SK-N-MC (cell line): ENCODE data around the gene PHF2.

Experiments
- DNase-seq: peaks from one replicate; pipeline ENCODE4 v3.0.0-alpha.2; 2011; ENCODE audit warnings: low read depth, low spot score
- H3K27ac ChIP-seq: fragments of 200-600 bp; sonication (generic); 2 replicates; pipeline ENCODE4 v1.5.1; 2016; ENCODE audit warnings: mixed run types
- H3K36me3 ChIP-seq: fragments of 200-600 bp; sonication (generic); 2 replicates; pipeline ENCODE4 v1.6.1; 2017; ENCODE audit warnings: antibody characterized with exemption, low read length, mixed read lengths; ENCODE audit not compliant: insufficient read depth
- H3K4me3 ChIP-seq: fragments of 200-600 bp; sonication (generic); 2 replicates; pipeline ENCODE4 v1.5.1; 2016
- H3K9ac ChIP-seq: fragments of 200-600 bp; sonication (generic); 2 replicates; pipeline ENCODE4 v1.8.0; 2017; ENCODE audit warnings: mixed run types, mixed read lengths; ENCODE audit not compliant: insufficient read length
- H3K9me3 ChIP-seq: fragments of 200-600 bp; sonication (generic); 2 replicates; pipeline ENCODE4 v1.6.1; 2017; ENCODE audit warnings: low read depth, mild to moderate bottlenecking, antibody characterized with exemption, low read length, moderate library complexity, mixed read lengths
- EZH2 ChIP-seq: fragments of 200-600 bp; sonication (generic); IDR thresholded peaks from one replicate; pipeline ENCODE4 v1.6.1; 2017; ENCODE audit warnings: antibody characterized with exemption
- FOXP2 ChIP-seq: optimal IDR thresholded peaks from 2 replicates; pipeline ENCODE3; 2011; ENCODE audit warnings: mild to moderate bottlenecking, moderate library complexity; ENCODE audit not compliant: insufficient read depth; ENCODE audit errors: extremely low read length, control extremely low read depth
- POLR2AphosphoS5 ChIP-seq: IDR thresholded peaks from 2 replicates; pipeline ENCODE4 v1.6.1; 2012; ENCODE audit warnings: mild to moderate bottlenecking, low read depth, low read length, borderline replicate concordance

The PHF2 gene

GRCh38 chr9:93674580-93675335 lies 98.4 kb downstream of the PHF2 start:
- no peak overlapping the region for H3K9ac ChIP-seq
- no peak for DNase-seq
- no peaks in the 10 kb centered on the region; the same call in 1 of the 2 replicates for H3K36me3 ChIP-seq
- TF ChIP-seq POLR2AphosphoS5 (no peak), FOXP2 (no peak), EZH2 (no peak)
- no peak overlapping the region for H3K4me3 ChIP-seq
- H3K9me3 ChIP-seq = no peaks in the 10 kb centered on the region
- H3K27ac ChIP-seq = no peak overlapping the region

DNA sequence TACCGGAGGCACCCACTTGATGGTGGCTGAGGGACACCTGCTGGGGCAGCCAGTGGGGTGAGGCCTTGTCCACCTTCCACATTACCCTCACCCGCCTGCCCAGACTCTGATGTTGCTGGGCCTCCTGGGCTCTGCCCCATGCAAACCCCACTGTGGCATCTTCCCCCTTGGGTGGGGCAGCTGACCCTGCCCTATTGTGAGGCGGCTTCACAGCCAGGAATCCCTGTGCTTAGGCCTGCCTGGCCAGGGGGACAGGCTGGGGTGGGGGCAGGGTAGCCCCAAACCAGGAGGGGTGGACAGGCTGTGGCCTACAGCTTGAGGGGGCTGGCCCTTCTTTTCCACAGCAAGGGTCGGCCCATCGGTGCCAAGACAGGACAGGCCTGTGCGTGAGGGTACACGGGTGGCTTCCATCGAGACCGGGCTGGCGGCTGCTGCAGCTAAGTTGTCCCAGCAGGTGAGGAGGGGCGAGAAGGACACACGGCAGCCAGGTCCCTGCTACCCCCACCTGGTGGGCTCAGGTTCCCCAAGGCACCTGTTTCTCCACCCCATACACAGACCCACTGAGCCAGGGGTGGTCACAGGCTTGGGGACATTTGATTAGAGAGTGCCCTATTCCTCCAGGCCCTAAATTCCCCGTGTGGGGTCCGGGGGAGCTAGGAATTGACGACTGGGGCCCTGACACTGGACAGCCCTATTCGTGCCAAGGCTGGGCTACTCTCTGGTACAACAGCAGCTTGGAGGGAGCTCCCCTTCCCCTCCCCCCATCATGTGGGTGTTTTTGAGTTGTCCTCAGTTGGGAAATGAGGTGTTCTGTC lies 99.2 kb downstream of the PHF2 start:
- H3K27ac ChIP-seq = no peak overlapping the region
- H3K4me3 ChIP-seq = no peak overlapping the region
- no peak for TF ChIP-seq POLR2AphosphoS5
- H3K9me3 ChIP-seq = no peaks in the 10 kb centered on the region
- no peaks in the 10 kb centered on the region; the same call in 1 of the 2 replicates for H3K36me3 ChIP-seq
- DNase-seq = no peak
- H3K9ac ChIP-seq = no peak overlapping the region

DNA sequence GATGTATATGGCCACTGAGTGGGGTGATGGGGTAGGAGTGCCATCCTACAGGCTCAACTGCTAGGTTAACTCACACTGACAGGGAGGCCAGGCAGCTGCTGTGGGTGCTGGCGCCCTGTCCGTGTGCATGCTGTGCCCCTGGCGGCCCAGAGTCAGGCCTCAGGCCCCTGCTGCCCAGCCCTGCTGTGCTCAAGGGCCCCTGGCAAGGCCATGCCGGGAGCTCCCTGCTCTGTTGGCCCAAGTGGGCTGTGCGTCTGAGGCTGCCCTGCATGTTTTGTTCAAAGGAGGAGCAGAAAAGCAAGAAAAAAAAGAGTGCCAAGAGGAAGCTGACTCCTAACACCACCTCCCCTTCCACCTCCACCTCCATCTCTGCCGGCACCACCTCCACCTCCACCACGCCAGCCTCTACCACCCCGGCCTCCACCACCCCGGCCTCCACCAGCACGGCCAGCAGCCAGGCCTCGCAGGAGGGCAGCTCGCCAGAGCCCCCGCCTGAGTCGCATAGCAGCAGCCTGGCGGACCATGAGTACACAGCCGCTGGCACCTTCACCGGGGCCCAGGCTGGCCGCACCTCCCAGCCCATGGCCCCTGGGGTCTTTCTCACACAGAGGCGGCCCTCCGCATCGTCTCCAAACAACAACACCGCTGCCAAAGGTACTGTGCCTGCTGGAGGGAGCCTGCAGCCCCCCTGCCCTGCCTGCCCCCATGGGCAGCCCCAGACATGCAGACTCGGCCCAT lies 100.1 kb downstream of the PHF2 start:
- DNase-seq = no peak
- Histone ChIP-seq H3K9me3 (no peaks in the 10 kb centered on the region), H3K27ac (no peak overlapping the region), H3K36me3 (no peaks in the 10 kb centered on the region; the same call in 1 of the 2 replicates), H3K9ac (no peak overlapping the region), H3K4me3 (no peak overlapping the region)
- TF ChIP-seq EZH2 (no peak), POLR2AphosphoS5 (no peak), FOXP2 (no peak)

DNA sequence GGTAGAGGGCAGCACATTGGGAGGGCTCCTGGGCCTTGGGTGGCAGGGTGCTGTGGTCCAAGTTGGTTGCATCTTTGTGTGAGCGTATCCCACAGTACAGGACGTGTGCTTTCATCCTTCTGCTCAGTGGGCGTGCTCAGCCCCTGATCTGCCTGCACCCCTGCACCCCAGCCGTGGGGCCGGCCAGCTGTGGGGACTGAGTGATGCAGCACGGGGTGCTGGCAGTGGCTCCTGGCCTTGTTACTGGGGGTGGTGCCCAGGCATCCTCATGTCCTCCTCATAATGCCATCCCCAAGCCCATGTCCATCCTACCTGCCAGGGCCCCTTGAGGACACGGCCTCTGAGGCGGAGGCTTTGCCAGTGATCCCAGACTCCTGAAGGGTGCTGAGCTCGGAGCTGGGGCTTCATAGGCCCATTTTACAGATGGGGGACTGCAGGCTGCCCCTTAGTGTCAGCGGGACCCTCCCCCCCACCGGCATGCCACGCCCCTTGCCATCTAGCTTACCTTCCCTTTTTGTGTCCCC lies 100.7 kb downstream of the PHF2 start:
- Histone ChIP-seq H3K4me3 (no peak overlapping the region), H3K9ac (no peak overlapping the region), H3K27ac (no peak overlapping the region), H3K36me3 (no peaks in the 10 kb centered on the region; the same call in 1 of the 2 replicates), H3K9me3 (no peaks in the 10 kb centered on the region)
- TF ChIP-seq EZH2 = no peak
- TF ChIP-seq FOXP2 = no peak
- TF ChIP-seq POLR2AphosphoS5 = no peak
- no peak for DNase-seq

- H3K9me3 ChIP-seq = no peaks in the 10 kb centered on the region
- no peak overlapping the region for H3K27ac ChIP-seq
- H3K4me3 ChIP-seq = no peak overlapping the region
- H3K36me3 ChIP-seq = no peaks in the 10 kb centered on the region; the same call in 1 of the 2 replicates
- TF ChIP-seq POLR2AphosphoS5 = no peak
- TF ChIP-seq EZH2 = no peak
- TF ChIP-seq FOXP2 = no peak
- no peak for DNase-seq
- H3K9ac ChIP-seq = no peak overlapping the region
These were observed 101.3 kb downstream of the PHF2 start for GRCh38 chr9:93677641-93678136.

- Histone ChIP-seq H3K9me3 (no peaks in the 10 kb centered on the region), H3K36me3 (no peaks in the 10 kb centered on the region; the same call in 1 of the 2 replicates), H3K27ac (peak overlapping the region; percentile 31; the same call in 1 of the 2 replicates), H3K9ac (no peak overlapping the region), H3K4me3 (no peak overlapping the region)
- no peak for DNase-seq
- no peak for TF ChIP-seq POLR2AphosphoS5
- no peak for TF ChIP-seq FOXP2
- no peak for TF ChIP-seq EZH2
These were observed 102.0 kb downstream of the PHF2 start for GRCh38 chr9:93678199-93679019.

DNA sequence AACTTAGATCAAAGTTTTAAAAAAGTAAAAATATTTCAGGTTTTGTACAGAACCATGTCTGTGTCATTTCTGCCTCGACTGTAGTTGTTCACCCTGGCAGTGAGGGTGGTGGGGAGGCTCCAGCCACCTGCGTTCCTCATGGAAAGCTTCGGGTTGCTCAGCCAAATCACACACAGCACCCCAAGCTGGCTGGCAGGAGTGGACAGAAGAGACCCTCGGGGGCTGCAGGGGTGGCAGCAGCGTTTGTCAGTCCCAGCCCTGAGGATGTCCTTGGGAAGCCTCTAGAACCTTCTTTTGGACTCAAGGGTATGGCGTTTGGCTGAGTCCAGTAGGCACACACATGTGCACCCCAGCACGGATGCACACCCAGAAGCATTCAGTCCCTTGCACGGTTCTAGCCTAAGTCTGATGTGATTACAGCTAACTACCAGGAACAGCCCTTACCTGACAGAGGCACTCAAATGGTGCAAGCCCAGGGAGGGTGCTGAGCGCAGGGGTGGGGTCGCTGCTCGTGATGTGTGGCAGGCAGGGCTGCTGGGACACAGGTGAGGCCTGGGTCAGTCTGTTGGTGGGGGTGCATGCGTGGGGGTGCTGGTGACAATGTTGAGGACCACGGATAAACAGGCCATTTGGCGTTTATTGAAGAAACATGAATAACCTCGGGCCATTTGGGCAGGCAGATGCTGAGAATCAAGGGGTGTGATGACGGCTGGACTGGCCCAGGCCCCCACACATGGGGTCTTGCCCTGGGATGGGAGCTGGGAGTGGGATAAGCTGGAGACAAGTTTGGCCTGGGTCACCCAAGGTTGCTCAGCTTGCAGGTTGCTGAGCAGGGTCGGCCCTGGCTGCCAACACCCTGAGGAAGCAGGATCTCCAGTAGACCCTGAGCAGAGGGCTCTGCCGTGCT lies 103.4 kb downstream of the PHF2 start:
- TF ChIP-seq FOXP2 (no peak), EZH2 (no peak), POLR2AphosphoS5 (no peak)

More for the DNA sequence above, 103.4 kb downstream of the PHF2 start:
- DNase-seq = no peak
- no peaks in the 10 kb centered on the region; the same call in 1 of the 2 replicates for H3K36me3 ChIP-seq
- no peak overlapping the region for H3K9ac ChIP-seq
- no peak overlapping the region for H3K4me3 ChIP-seq
- H3K27ac ChIP-seq = no peak overlapping the region
- no peaks in the 10 kb centered on the region for H3K9me3 ChIP-seq
